HG03354 (cell line): ENCODE results near the gene NOSTRIN.
"Not testable (repeated sequence)": the region's sequence is repeated elsewhere in the genome, so short reads cannot be mapped to it uniquely, and the experiment has no call there.

ENCODE experiments used
- ATAC-seq: cut with Tn5 transposase; IDR thresholded peaks from one replicate; pipeline ENCODE4 v1.9.1; 2021; ENCODE audit warnings: mild to moderate bottlenecking; ENCODE audit not compliant: unreplicated experiment, poor library complexity, severe bottlenecking

NOSTRIN gene

GRCh38 chr2:168858146-168858545 lies 55.7 kb downstream of the NOSTRIN start:
- ATAC-seq = no peak

GRCh38 chr2:168867164-168867563 lies 64.7 kb downstream of the NOSTRIN start:
- ATAC-seq = not testable (repeated sequence)

- ATAC-seq = not testable (repeated sequence)
Measured at GRCh38 chr2:168870369-168870768, 67.9 kb downstream of the NOSTRIN start.

GRCh38 chr2:168870824-168871223 lies 68.4 kb downstream of the NOSTRIN start:
- not testable (repeated sequence) for ATAC-seq

- ATAC-seq = no peak
Measured at GRCh38 chr2:168874368-168875054, 72.1 kb downstream of the NOSTRIN start.

- not testable (repeated sequence) for ATAC-seq
Measured at GRCh38 chr2:168882163-168882562, 79.7 kb downstream of the NOSTRIN start.

GRCh38 chr2:168884975-168885374 lies 82.5 kb downstream of the NOSTRIN start:
- no peak for ATAC-seq

GRCh38 chr2:168889635-168890005 lies 87.2 kb downstream of the NOSTRIN start:
- ATAC-seq = peak; percentile 5

- peak; percentile 100 for ATAC-seq
Measured at GRCh38 chr2:168890006-168890782, 87.8 kb downstream of the NOSTRIN start, which contains the start of gene SPC25. SPC25 (minus strand) TSS chr2:168890430; CDS start chr2:168889519, 911 bp downstream.

GRCh38 chr2:168892327-168892726 lies 89.9 kb downstream of the NOSTRIN start:
- ATAC-seq = no peak

GRCh38 chr2:168894101-168894500 lies 91.7 kb downstream of the NOSTRIN start:
- ATAC-seq = no peak

- no peak for ATAC-seq
Measured at GRCh38 chr2:168894720-168895119, 92.3 kb downstream of the NOSTRIN start.

- no peak for ATAC-seq
Measured at GRCh38 chr2:168895771-168896170, 93.3 kb downstream of the NOSTRIN start.

GRCh38 chr2:168896783-168897182 lies 94.3 kb downstream of the NOSTRIN start:
- no peak for ATAC-seq

- ATAC-seq = no peak
Measured at GRCh38 chr2:168897449-168897848, 95.0 kb downstream of the NOSTRIN start.

- ATAC-seq = no peak
Measured at GRCh38 chr2:168901003-168901402, 98.6 kb downstream of the NOSTRIN start, which contains the start of gene G6PC2. G6PC2 (plus strand) TSS chr2:168901291; CDS start chr2:168901332, 41 bp downstream.

GRCh38 chr2:168903888-168904287 lies 101.5 kb downstream of the NOSTRIN start:
- no peak for ATAC-seq

- ATAC-seq = no peak
Measured at GRCh38 chr2:168904358-168904757, 101.9 kb downstream of the NOSTRIN start.

- no peak for ATAC-seq
Measured at GRCh38 chr2:168907940-168908662, 105.7 kb downstream of the NOSTRIN start.

- no peak for ATAC-seq
Measured at GRCh38 chr2:168910330-168910729, 107.9 kb downstream of the NOSTRIN start.
